Measurements from ENCODE around the gene DPH1. TPM values are rescaled to one million over a fixed set of nuclear protein-coding genes. Genes with fewer than 3 reads are reported as not detected.
A peak's percentile ranks its signal among the peaks of the same experiment; 100 is the strongest.

The DPH1 gene
- total and polyA plus RNA-seq, 2 of the 4 experiments (the other 2 are of a cell fraction), result 24.4 to 49.9 TPM

GRCh38 chr17:2061441-2061958, 31.5 kb downstream of the DPH1 start (continued):
- no peak for TF ChIP-seq CHD1 (IDR thresholded peaks at IDR 0.05; ENCODE audit: low read depth, low read length)

GRCh38 chr17:2062571-2063183, 32.7 kb downstream of the DPH1 start:
- H3K56ac ChIP-seq (ENCODE audit: extremely low read depth, insufficient read depth, low read length), result peak overlapping the region; percentile 52; the same call in 1 of the 2 replicates
- H2AK9ac ChIP-seq (replicated peaks; ENCODE audit: low read depth, low read length, poor library complexity), result peak overlapping the region; percentile 89
- peaks cover 28 to 88% of the 10 kb centered on the region in 2 experiments for H3K79me1 ChIP-seq (ENCODE audit: low read depth in 1 of 2, low read length in 2 of 2)
- peak; percentile 49 for DNase-seq
- H2BK120ac ChIP-seq (ENCODE audit: low read depth, low read length), result peak overlapping the region; percentile 99
- peak overlapping the region; percentile 87; the same call in 1 of the 2 replicates for H2BK20ac ChIP-seq (ENCODE audit: low read depth, low read length)
- peak overlapping the region; percentile 90 for H3K4ac ChIP-seq (ENCODE audit: low read depth, low read length)
- H3K23ac ChIP-seq (ENCODE audit: low read depth, low read length), result peak overlapping the region; percentile 95
- WGBS, 2 experiments (ENCODE audit: extremely low coverage in 2 of 2, insufficient read length in 1 of 2), result 25% methylated on average over 4 of the region's 11 CpGs; no CpG with 5 or more reads in 1 of the 2 experiments
- peaks cover 61% of the 10 kb centered on the region for H3K36me3 ChIP-seq (ENCODE audit: control insufficient read depth, insufficient read depth, low read length)
- peak overlapping the region; percentile 85 for H3K14ac ChIP-seq (replicated peaks; ENCODE audit: low read depth, low read length)
- H4K20me1 ChIP-seq (ENCODE audit: insufficient read depth, low read length), result peaks cover 14% of the 10 kb centered on the region
- H3K4me3 ChIP-seq (ENCODE audit: insufficient read depth, low read depth, low read length), result no peak overlapping the region
- peak overlapping the region; percentile 94 for H3K18ac ChIP-seq (ENCODE audit: low read depth, low read length)
- BruUV-seq (replicated peaks), result no TSS peak
- peak overlapping the region; percentile 60 to 84 for H4K8ac ChIP-seq (ENCODE audit: low read depth in 2 of 2, low read length in 2 of 2)
- ATAC-seq (ENCODE audit: low read depth), result peak; percentile 7
- dilution Hi-C loops (cut with HindIII; ENCODE audit: low sequenced_read_pairs, unreplicated experiment) (no loop called here), intact Hi-C loops (cut with micrococcal nuclease) (no loop called here), in situ Hi-C loops (cut with MboI; ENCODE audit: low sequenced_read_pairs) (loop anchor here (10.0 kb wide), 1 partner anchor 112 kb away; no protein-coding TSS in a partner anchor)
- H4K91ac ChIP-seq (ENCODE audit: insufficient read depth, low read depth, low read length), result peak overlapping the region; percentile 90
- peak overlapping the region; percentile 33 for H3K4me2 ChIP-seq (ENCODE audit: low read depth, low read length)
- CTCF ChIA-PET, result no interaction called here
- H3K9ac ChIP-seq (ENCODE audit: low read depth, low read length), result peak overlapping the region; percentile 68
- peak overlapping the region; percentile 70 for H2AFZ ChIP-seq (replicated peaks; ENCODE audit: low read length, poor library complexity)
- peak overlapping the region; percentile 95 for H2BK5ac ChIP-seq (ENCODE audit: low read depth, low read length, poor library complexity, severe bottlenecking)
- peak overlapping the region; percentile 88 for H4K5ac ChIP-seq (ENCODE audit: low read depth, low read length)
- no peaks in the 10 kb centered on the region for H3K9me3 ChIP-seq (ENCODE audit: control insufficient read depth, insufficient read depth, low read length)
- peaks cover 75% of the 10 kb centered on the region for H3K4me1 ChIP-seq (ENCODE audit: control insufficient read depth, insufficient read depth, low read length)
- POLR2A ChIA-PET (ENCODE audit: unreplicated experiment), result no interaction called here
- H2AK5ac ChIP-seq (ENCODE audit: low read depth, low read length), result peak overlapping the region; percentile 95
- peak overlapping the region; percentile 72; the same call in 1 of the 3 replicates for H2BK15ac ChIP-seq (ENCODE audit: low read depth, low read length)
- H3K27ac ChIP-seq (ENCODE audit: insufficient read depth, low read length), result peak overlapping the region; percentile 85
- TF ChIP-seq RAD21 (IDR thresholded peaks at IDR 0.05; ENCODE audit: low read length), result no peak
- peak; percentile 41 for TF ChIP-seq POLR2A (IDR thresholded peaks at IDR 0.05; ENCODE audit: low read depth, low read length)
- no peak for TF ChIP-seq CEBPB (IDR thresholded peaks at IDR 0.05; ENCODE audit: low read depth, low read length)
- no peak for TF ChIP-seq CTCF (conservative IDR thresholded peaks at IDR 0.05; ENCODE audit: low read depth, low read length)
- 0 out of 2 replicates have a peak, but pooled peaks have one; percentile 2 for TF ChIP-seq SMC3 (IDR thresholded peaks at IDR 0.05; ENCODE audit: low read depth, low read length)
- no peaks in the 10 kb centered on the region for H3K27me3 ChIP-seq (ENCODE audit: control insufficient read depth, insufficient read depth, low read length)
- peaks cover 37% of the 10 kb centered on the region for H3K9me1 ChIP-seq (ENCODE audit: insufficient read depth, low read length)
